B cell (primary cell): ENCODE measurements around the gene KCNT1. TPM values are rescaled to one million over a fixed set of nuclear protein-coding genes. Genes with fewer than 3 reads are reported as not detected.

ENCODE experiments used
- ATAC-seq: fragments of 200-7000 bp; cut with Tn5 transposase; one replicate; pipeline ENCODE4 v1.10.0; 2021; ENCODE audit warnings: low read depth, mild to moderate bottlenecking, moderate number of reproducible peaks, moderate library complexity
- CTCF ChIA-PET: fragments of 350-600 bp; sonication (Branson Sonifier 250); formaldehyde crosslinking; loops from one replicate; lab custom pipeline; 2021; ENCODE audit warnings: antibody characterized with exemption, inconsistent platforms; lab: Charles Lee
- POLR2A ChIA-PET: fragments of 350-600 bp; sonication (Branson Sonifier 250); formaldehyde crosslinking; loops from one replicate; lab custom pipeline; 2021; ENCODE audit warnings: antibody characterized with exemption; lab: Charles Lee
- DNase-seq: peaks from one replicate; pipeline ENCODE4 v3.0.0; 2013
- H2AFZ ChIP-seq: 2 replicates; pipeline ENCODE4 v1.6.1; 2012; ENCODE audit warnings: mild to moderate bottlenecking, low read depth, low read length; ENCODE audit not compliant: insufficient read depth, poor library complexity, severe bottlenecking
- H3K27ac ChIP-seq, 2 donors: 1 replicate in 1 of 2; 2 replicates in 1 of 2; pipeline ENCODE4 v1.5.1; 2012 to 2013; ENCODE audit warnings: low read length in 2 of 2, mild to moderate bottlenecking in 2 of 2, moderate library complexity in 1 of 2
- H3K27me3 ChIP-seq, 4 experiments: fragments of 200-600 bp in 1 of 4; sonication (generic) in 1 of 4; replicated peaks in 1 of 4; 1 replicate in 2 of 4; 2 replicates in 2 of 4; pipeline versions ENCODE4 v1.6.1 to v1.7.0; 2013 to 2016; ENCODE audit warnings: low read length in 3 of 4, mild to moderate bottlenecking in 2 of 4, mixed read lengths in 1 of 4, moderate library complexity in 1 of 4; ENCODE audit not compliant: insufficient read depth in 4 of 4, control insufficient read depth in 3 of 4; ENCODE audit errors: control extremely low read depth in 1 of 4
- H3K36me3 ChIP-seq, 2 experiments: replicated peaks in 1 of 2; 1 replicate in 1 of 2; 2 replicates in 1 of 2; pipeline versions ENCODE4 v1.6.1 to v1.7.1; 2013; ENCODE audit warnings: low read length in 1 of 2; ENCODE audit not compliant: insufficient read depth in 2 of 2, control insufficient read depth in 1 of 2; ENCODE audit errors: control extremely low read depth in 1 of 2, extremely low read depth in 1 of 2
- H3K4me1 ChIP-seq, 2 donors: fragments of 200-600 bp in 1 of 2; sonication (generic) in 1 of 2; 1 replicate in 1 of 2; 2 replicates in 1 of 2; pipeline versions ENCODE4 v1.5.1 to v1.6.1; 2013 to 2017; ENCODE audit warnings: low read length in 2 of 2; ENCODE audit not compliant: control insufficient read depth in 2 of 2, insufficient read depth in 2 of 2
- H3K4me2 ChIP-seq: replicated peaks from 2 replicates; pipeline ENCODE3; 2012; ENCODE audit warnings: mild to moderate bottlenecking, low read depth, low read length; ENCODE audit not compliant: poor library complexity, severe bottlenecking
- H3K4me3 ChIP-seq, 5 experiments: fragments of 200-600 bp in 1 of 5; sonication (generic) in 1 of 5; 1 replicate in 3 of 5; 2 replicates in 2 of 5; pipeline versions ENCODE4 v1.5.1 to v1.7.0; 2011 to 2016; ENCODE audit warnings: low read length in 4 of 5, mild to moderate bottlenecking in 4 of 5, low read depth in 2 of 5, control low read depth in 1 of 5, moderate library complexity in 1 of 5; ENCODE audit not compliant: insufficient read depth in 1 of 5; ENCODE audit errors: control extremely low read depth in 1 of 5, extremely low read depth in 1 of 5
- H3K79me2 ChIP-seq: fragments of 200-600 bp; sonication (generic); one replicate; pipeline ENCODE4 v1.6.0; 2016; ENCODE audit warnings: low read length; ENCODE audit not compliant: control insufficient read depth, insufficient read depth
- H3K9ac ChIP-seq: fragments of 200-600 bp; sonication (generic); 2 replicates; pipeline ENCODE4 v1.6.1; 2017; ENCODE audit warnings: mild to moderate bottlenecking, low read length, moderate library complexity
- H3K9me3 ChIP-seq, 3 donors: one replicate each; pipeline versions ENCODE4 v1.6.1 to v1.7.1; 2013; ENCODE audit warnings: low read length in 2 of 3; ENCODE audit not compliant: control insufficient read depth in 2 of 3, insufficient read depth in 1 of 3; ENCODE audit errors: control extremely low read depth in 1 of 3
- H4K20me1 ChIP-seq: 2 replicates; pipeline ENCODE4 v1.6.0; 2012; ENCODE audit warnings: mild to moderate bottlenecking, low read length; ENCODE audit not compliant: insufficient read depth, control insufficient read depth, poor library complexity, severe bottlenecking
- H3K27ac Mint-ChIP-seq: one replicate; pipeline ENCODE4 v1.8.0; 2021; ENCODE audit warnings: mixed read lengths
- H3K27me3 Mint-ChIP-seq: one replicate; pipeline ENCODE4 v1.8.0; 2021; ENCODE audit warnings: mixed read lengths
- H3K4me1 Mint-ChIP-seq: one replicate; pipeline ENCODE4 v1.8.0; 2021; ENCODE audit warnings: mixed read lengths
- H3K4me3 Mint-ChIP-seq: one replicate; pipeline ENCODE4 v1.8.0; 2021; ENCODE audit warnings: mixed read lengths
- H3K9me3 Mint-ChIP-seq: one replicate; pipeline ENCODE4 v1.8.0; 2022; ENCODE audit warnings: mixed read lengths; ENCODE audit not compliant: insufficient read depth
- CTCF ChIP-seq: fragments of 200-600 bp; IDR thresholded peaks from one replicate; pipeline ENCODE4 v1.8.0; 2022; ENCODE audit warnings: antibody characterized with exemption, mild to moderate bottlenecking
- EZH2 ChIP-seq: IDR thresholded peaks from 2 replicates; pipeline ENCODE4 v1.6.1; 2012; ENCODE audit warnings: borderline replicate concordance, low read depth, mild to moderate bottlenecking, moderate library complexity, low read length; ENCODE audit not compliant: insufficient read depth, poor library complexity, severe bottlenecking
- WGBS: methylation state at CpG from one replicate; pipeline ENCODE4 v1.1.5; 2013; ENCODE audit warnings: missing lambda C conversion rate; ENCODE audit not compliant: insufficient coverage; 5-methylcytosine and 5-hydroxymethylcytosine counted together
- intact Hi-C: fragments of 100-400 bp; cut with micrococcal nuclease; formaldehyde crosslinking; loops from one replicate; pipeline ENCODE4 v1.10.0; 2022
- polyA plus RNA-seq: library from polyadenylated mRNA; depleted of rRNA; stranded (reverse); fragments of >200 nt; gene quantifications from 2 replicates; pipeline ENCODE4 v1.2.3, GENCODE V29; 2012
- total RNA-seq, 2 donors: library from RNA; stranded (reverse); fragments of 120-200 nt in 1 of 2; gene quantifications; 1 replicate in 1 of 2; 2 replicates in 1 of 2; pipeline versions ENCODE4 v1.2.3 to v1.2.4, GENCODE V29; 2013 to 2022

The KCNT1 gene
- total and polyA plus RNA-seq, 2 donors (not counting 1 experiment from before 2014, with no cell fraction given), result not detected

GRCh38 chr9:135774239-135774747 is 72.3 kb downstream of the KCNT1 start:
- Mint-ChIP-seq H3K27me3 (no peaks in the 10 kb centered on the region), H3K4me3 (no peak overlapping the region), H3K27ac (no peak overlapping the region), H3K9me3 (no peaks in the 10 kb centered on the region), H3K4me1 (no peaks in the 10 kb centered on the region)
- TF ChIP-seq CTCF, result no peak
- no peak for TF ChIP-seq EZH2
- H2AFZ ChIP-seq, result no peak overlapping the region
- DNase-seq, result no peak
- no peak for ATAC-seq
- H3K79me2 ChIP-seq, result no peaks in the 10 kb centered on the region
- POLR2A ChIA-PET, result no interaction called here
- no peaks in the 10 kb centered on the region for H3K4me1 ChIP-seq
- no peaks in the 10 kb centered on the region for H4K20me1 ChIP-seq
- WGBS, result 88% methylated on average over 14 of the region's 15 CpGs
- no peaks in the 10 kb centered on the region for H3K27me3 ChIP-seq
- H3K4me3 ChIP-seq, result no peak overlapping the region
- no peak overlapping the region for H3K27ac ChIP-seq
- H3K36me3 ChIP-seq, result no peaks in the 10 kb centered on the region
- CTCF ChIA-PET, result no interaction called here
- no peak overlapping the region for H3K4me2 ChIP-seq
- H3K9ac ChIP-seq, result no peak overlapping the region
- intact Hi-C loops, result no loop called here
- H3K9me3 ChIP-seq, result peaks cover 0 to 2% (median 0%) of the 10 kb centered on the region in 3 donors

- H3K4me1 Mint-ChIP-seq, result no peaks in the 10 kb centered on the region
- Histone ChIP-seq H3K27ac (no peak overlapping the region), H4K20me1 (no peaks in the 10 kb centered on the region), H2AFZ (no peak overlapping the region), H3K9me3 (peaks cover 0 to 2% (median 0%) of the 10 kb centered on the region in 3 donors), H3K4me2 (no peak overlapping the region), H3K9ac (no peak overlapping the region), H3K27me3 (no peaks in the 10 kb centered on the region), H3K4me3 (no peak overlapping the region), H3K79me2 (no peaks in the 10 kb centered on the region), H3K4me1 (no peaks in the 10 kb centered on the region), H3K36me3 (no peaks in the 10 kb centered on the region)
- no peak for DNase-seq
- H3K27me3 Mint-ChIP-seq, result no peaks in the 10 kb centered on the region
- TF ChIP-seq EZH2 (no peak), CTCF (no peak)
- ATAC-seq, result no peak
- CTCF ChIA-PET, result no interaction called here
- intact Hi-C loops, result no loop called here
- H3K9me3 Mint-ChIP-seq, result no peaks in the 10 kb centered on the region
- 73% methylated on average over 24 of the region's 24 CpGs for WGBS
- H3K4me3 Mint-ChIP-seq, result no peak overlapping the region
- POLR2A ChIA-PET, result no interaction called here
- H3K27ac Mint-ChIP-seq, result no peak overlapping the region
Observed at GRCh38 chr9:135774794-135775525, 73.0 kb downstream of the KCNT1 start.
